B cell (primary cell): ENCODE data around the gene NCSTN. TPM values are rescaled to one million over a fixed set of nuclear protein-coding genes. Genes with fewer than 3 reads are reported as not detected.

Experiments
- ATAC-seq: fragments of 200-7000 bp; cut with Tn5 transposase; one replicate; pipeline ENCODE4 v1.10.0; 2021; ENCODE audit warnings: low read depth, mild to moderate bottlenecking, moderate number of reproducible peaks, moderate library complexity
- CTCF ChIA-PET: fragments of 350-600 bp; sonication (Branson Sonifier 250); formaldehyde crosslinking; loops from one replicate; lab custom pipeline; 2021; ENCODE audit warnings: antibody characterized with exemption, inconsistent platforms; lab: Charles Lee
- POLR2A ChIA-PET: fragments of 350-600 bp; sonication (Branson Sonifier 250); formaldehyde crosslinking; loops from one replicate; lab custom pipeline; 2021; ENCODE audit warnings: antibody characterized with exemption; lab: Charles Lee
- DNase-seq: peaks from one replicate; pipeline ENCODE4 v3.0.0; 2013
- H2AFZ ChIP-seq: 2 replicates; pipeline ENCODE4 v1.6.1; 2012; ENCODE audit warnings: mild to moderate bottlenecking, low read depth, low read length; ENCODE audit not compliant: insufficient read depth, poor library complexity, severe bottlenecking
- H3K27ac ChIP-seq, 2 donors: 1 replicate in 1 of 2; 2 replicates in 1 of 2; pipeline ENCODE4 v1.5.1; 2012 to 2013; ENCODE audit warnings: low read length in 2 of 2, mild to moderate bottlenecking in 2 of 2, moderate library complexity in 1 of 2
- H3K27me3 ChIP-seq, 4 experiments: fragments of 200-600 bp in 1 of 4; sonication (generic) in 1 of 4; replicated peaks in 1 of 4; 1 replicate in 2 of 4; 2 replicates in 2 of 4; pipeline versions ENCODE4 v1.6.1 to v1.7.0; 2013 to 2016; ENCODE audit warnings: low read length in 3 of 4, mild to moderate bottlenecking in 2 of 4, mixed read lengths in 1 of 4, moderate library complexity in 1 of 4; ENCODE audit not compliant: insufficient read depth in 4 of 4, control insufficient read depth in 3 of 4; ENCODE audit errors: control extremely low read depth in 1 of 4
- H3K36me3 ChIP-seq, 2 experiments: replicated peaks in 1 of 2; 1 replicate in 1 of 2; 2 replicates in 1 of 2; pipeline versions ENCODE4 v1.6.1 to v1.7.1; 2013; ENCODE audit warnings: low read length in 1 of 2; ENCODE audit not compliant: insufficient read depth in 2 of 2, control insufficient read depth in 1 of 2; ENCODE audit errors: control extremely low read depth in 1 of 2, extremely low read depth in 1 of 2
- H3K4me1 ChIP-seq, 2 donors: fragments of 200-600 bp in 1 of 2; sonication (generic) in 1 of 2; 1 replicate in 1 of 2; 2 replicates in 1 of 2; pipeline versions ENCODE4 v1.5.1 to v1.6.1; 2013 to 2017; ENCODE audit warnings: low read length in 2 of 2; ENCODE audit not compliant: control insufficient read depth in 2 of 2, insufficient read depth in 2 of 2
- H3K4me2 ChIP-seq: replicated peaks from 2 replicates; pipeline ENCODE3; 2012; ENCODE audit warnings: mild to moderate bottlenecking, low read depth, low read length; ENCODE audit not compliant: poor library complexity, severe bottlenecking
- H3K4me3 ChIP-seq, 5 experiments: fragments of 200-600 bp in 1 of 5; sonication (generic) in 1 of 5; 1 replicate in 3 of 5; 2 replicates in 2 of 5; pipeline versions ENCODE4 v1.5.1 to v1.7.0; 2011 to 2016; ENCODE audit warnings: low read length in 4 of 5, mild to moderate bottlenecking in 4 of 5, low read depth in 2 of 5, control low read depth in 1 of 5, moderate library complexity in 1 of 5; ENCODE audit not compliant: insufficient read depth in 1 of 5; ENCODE audit errors: control extremely low read depth in 1 of 5, extremely low read depth in 1 of 5
- H3K79me2 ChIP-seq: fragments of 200-600 bp; sonication (generic); one replicate; pipeline ENCODE4 v1.6.0; 2016; ENCODE audit warnings: low read length; ENCODE audit not compliant: control insufficient read depth, insufficient read depth
- H3K9ac ChIP-seq: fragments of 200-600 bp; sonication (generic); 2 replicates; pipeline ENCODE4 v1.6.1; 2017; ENCODE audit warnings: mild to moderate bottlenecking, low read length, moderate library complexity
- H3K9me3 ChIP-seq, 3 donors: one replicate each; pipeline versions ENCODE4 v1.6.1 to v1.7.1; 2013; ENCODE audit warnings: low read length in 2 of 3; ENCODE audit not compliant: control insufficient read depth in 2 of 3, insufficient read depth in 1 of 3; ENCODE audit errors: control extremely low read depth in 1 of 3
- H4K20me1 ChIP-seq: 2 replicates; pipeline ENCODE4 v1.6.0; 2012; ENCODE audit warnings: mild to moderate bottlenecking, low read length; ENCODE audit not compliant: insufficient read depth, control insufficient read depth, poor library complexity, severe bottlenecking
- H3K27ac Mint-ChIP-seq: one replicate; pipeline ENCODE4 v1.8.0; 2021; ENCODE audit warnings: mixed read lengths
- H3K27me3 Mint-ChIP-seq: one replicate; pipeline ENCODE4 v1.8.0; 2021; ENCODE audit warnings: mixed read lengths
- H3K4me1 Mint-ChIP-seq: one replicate; pipeline ENCODE4 v1.8.0; 2021; ENCODE audit warnings: mixed read lengths
- H3K4me3 Mint-ChIP-seq: one replicate; pipeline ENCODE4 v1.8.0; 2021; ENCODE audit warnings: mixed read lengths
- H3K9me3 Mint-ChIP-seq: one replicate; pipeline ENCODE4 v1.8.0; 2022; ENCODE audit warnings: mixed read lengths; ENCODE audit not compliant: insufficient read depth
- CTCF ChIP-seq: fragments of 200-600 bp; IDR thresholded peaks from one replicate; pipeline ENCODE4 v1.8.0; 2022; ENCODE audit warnings: antibody characterized with exemption, mild to moderate bottlenecking
- EZH2 ChIP-seq: IDR thresholded peaks from 2 replicates; pipeline ENCODE4 v1.6.1; 2012; ENCODE audit warnings: borderline replicate concordance, low read depth, mild to moderate bottlenecking, moderate library complexity, low read length; ENCODE audit not compliant: insufficient read depth, poor library complexity, severe bottlenecking
- WGBS: methylation state at CpG from one replicate; pipeline ENCODE4 v1.1.5; 2013; ENCODE audit warnings: missing lambda C conversion rate; ENCODE audit not compliant: insufficient coverage; 5-methylcytosine and 5-hydroxymethylcytosine counted together
- intact Hi-C: fragments of 100-400 bp; cut with micrococcal nuclease; formaldehyde crosslinking; loops from one replicate; pipeline ENCODE4 v1.10.0; 2022
- polyA plus RNA-seq: library from polyadenylated mRNA; depleted of rRNA; stranded (reverse); fragments of >200 nt; gene quantifications from 2 replicates; pipeline ENCODE4 v1.2.3, GENCODE V29; 2012
- total RNA-seq, 2 donors: library from RNA; stranded (reverse); fragments of 120-200 nt in 1 of 2; gene quantifications; 1 replicate in 1 of 2; 2 replicates in 1 of 2; pipeline versions ENCODE4 v1.2.3 to v1.2.4, GENCODE V29; 2013 to 2022

Gene NCSTN
- total and polyA plus RNA-seq, 2 donors (not counting 1 experiment from before 2014, with no cell fraction given) = 95.1 to 110 TPM

GRCh38 chr1:160370561-160371345, 27.6 kb downstream of the NCSTN start:
- Histone ChIP-seq H3K36me3 (no peaks in the 10 kb centered on the region), H3K9ac (no peak overlapping the region), H3K4me3 (no peak overlapping the region), H4K20me1 (no peaks in the 10 kb centered on the region), H3K9me3 (no peaks in the 10 kb centered on the region), H3K4me2 (no peak overlapping the region), H3K27ac (no peak overlapping the region), H3K79me2 (no peaks in the 10 kb centered on the region), H3K4me1 (peaks cover 11 to 13% of the 10 kb centered on the region in 2 donors), H2AFZ (no peak overlapping the region), H3K27me3 (no peaks in the 10 kb centered on the region)
- 96% methylated on average over 40 of the region's 42 CpGs for WGBS
- peaks cover 13% of the 10 kb centered on the region for H3K4me1 Mint-ChIP-seq
- no peak for DNase-seq
- no peaks in the 10 kb centered on the region for H3K27me3 Mint-ChIP-seq
- CTCF ChIA-PET = interaction anchor here (0.7 to 1.5 kb wide), 4 partner anchors 18 to 177 kb away, joined by 3 to 5 read pairs (median 4); no protein-coding TSS in a partner anchor
- TF ChIP-seq CTCF (no peak), EZH2 (no peak)
- no peak overlapping the region for H3K4me3 Mint-ChIP-seq
- POLR2A ChIA-PET = no interaction called here
- intact Hi-C loops = no loop called here
- no peaks in the 10 kb centered on the region for H3K9me3 Mint-ChIP-seq
- no peak overlapping the region for H3K27ac Mint-ChIP-seq
- ATAC-seq = no peak

GRCh38 chr1:160371346-160371631, 28.1 kb downstream of the NCSTN start:
- ChIA-PET CTCF (interaction anchor here (0.7 to 1.5 kb wide), 4 partner anchors 19 to 178 kb away, joined by 3 to 5 read pairs (median 4); no protein-coding TSS in a partner anchor), POLR2A (no interaction called here)
- DNase-seq (no peak), ATAC-seq (no peak)
- Mint-ChIP-seq H3K27me3 (no peaks in the 10 kb centered on the region), H3K9me3 (no peaks in the 10 kb centered on the region), H3K27ac (no peak overlapping the region), H3K4me3 (no peak overlapping the region), H3K4me1 (peaks cover 18% of the 10 kb centered on the region)
- Histone ChIP-seq H3K9ac (no peak overlapping the region), H3K79me2 (no peaks in the 10 kb centered on the region), H2AFZ (no peak overlapping the region), H3K27ac (no peak overlapping the region), H4K20me1 (no peaks in the 10 kb centered on the region), H3K27me3 (no peaks in the 10 kb centered on the region), H3K4me1 (peaks cover 16 to 18% of the 10 kb centered on the region in 2 donors), H3K9me3 (no peaks in the 10 kb centered on the region), H3K4me3 (no peak overlapping the region), H3K36me3 (no peaks in the 10 kb centered on the region), H3K4me2 (no peak overlapping the region)
- TF ChIP-seq EZH2 (no peak), CTCF (no peak)
- intact Hi-C loops = no loop called here
